NCI-H1694 treated with DMSO at 0.1 percent for 48 hours (cell line): ENCODE results near the gene RADIL.

Source experiments
- DNase-seq: peaks from one replicate; lab custom pipeline; 2025; lab: John Stamatoyannopoulos, UW

RADIL gene

GRCh38 chr7:4792537-4793126 is 90.9 kb downstream of the RADIL start:
- no peak for DNase-seq

GRCh38 chr7:4791738-4792536 is 91.6 kb downstream of the RADIL start:
- DNase-seq, result no peak

GRCh38 chr7:4791101-4791737 is 92.3 kb downstream of the RADIL start:
- DNase-seq, result no peak

GRCh38 chr7:4790516-4790991 is 93.0 kb downstream of the RADIL start:
- no peak for DNase-seq

- no peak for DNase-seq
Observed at GRCh38 chr7:4790078-4790465, 93.4 kb downstream of the RADIL start.

- DNase-seq, result no peak
Observed at GRCh38 chr7:4789194-4790077, 94.1 kb downstream of the RADIL start.

GRCh38 chr7:4788627-4789189 is 94.8 kb downstream of the RADIL start:
- DNase-seq, result no peak

- DNase-seq, result no peak
Observed at GRCh38 chr7:4787947-4788626, 95.4 kb downstream of the RADIL start.

- no peak for DNase-seq
Observed at GRCh38 chr7:4787541-4787940, 96.0 kb downstream of the RADIL start.

GRCh38 chr7:4786015-4786414 is 97.5 kb downstream of the RADIL start:
- DNase-seq, result no peak

GRCh38 chr7:4785371-4785770 is 98.1 kb downstream of the RADIL start:
- DNase-seq, result no peak

- no peak for DNase-seq
Observed at GRCh38 chr7:4784799-4785198, 98.7 kb downstream of the RADIL start.

- DNase-seq, result no peak
Observed at GRCh38 chr7:4783762-4784351, 99.7 kb downstream of the RADIL start.

GRCh38 chr7:4783292-4783652 is 100.2 kb downstream of the RADIL start:
- DNase-seq, result no peak

GRCh38 chr7:4782333-4783291 is 100.9 kb downstream of the RADIL start:
- no peak for DNase-seq

GRCh38 chr7:4781366-4782069 is 102.0 kb downstream of the RADIL start:
- no peak for DNase-seq

- no peak for DNase-seq
Observed at GRCh38 chr7:4779118-4779517, 104.4 kb downstream of the RADIL start.

GRCh38 chr7:4775848-4776623 is 107.5 kb downstream of the RADIL start:
- DNase-seq, result no peak
